K562 (cell line): ENCODE data around the gene CIAPIN1. TPM values are rescaled to one million over a fixed set of nuclear protein-coding genes. Genes with fewer than 3 reads are reported as not detected.

ENCODE experiments used
- ATAC-seq: fragments of 200-7000 bp; cut with Tn5 transposase; 3 replicates; pipeline ENCODE4 v1.9.1; 2020; ENCODE audit warnings: moderate library complexity
- BruUV-seq: library from RNA; stranded (reverse); fragments of 400-500 nt; replicated peaks from 2 replicates; lab custom pipeline; 2021; lab: Mats Ljungman, UMichigan
- CTCF ChIA-PET: fragments of 300-600 bp; formaldehyde crosslinking; extraction: SDS; loops from one replicate; lab custom pipeline; 2021; ENCODE audit warnings: low intra/inter-chr PET ratio; lab: Yijun Ruan, JAX
- POLR2A ChIA-PET: fragments of 300-600, 350-650 bp; sonication (Branson Sonifier 250); formaldehyde crosslinking; extraction: SDS; loops from one replicate; lab custom pipeline; 2021; ENCODE audit warnings: antibody characterized with exemption, inconsistent platforms; lab: Yijun Ruan, JAX
- DNase-seq, 4 experiments: peaks; one replicate each; pipeline versions ENCODE4 v3.0.0 to v3.0.0-alpha.2; 2011 to 2018; ENCODE audit warnings: low spot score in 3 of 4, mixed read lengths in 3 of 4; ENCODE audit errors: extremely low read depth in 1 of 4
- FAIRE-seq: peaks from 2 replicates; lab custom pipeline; 2011; peaks lifted over from hg19 to GRCh38; lab: Jason Lieb, UNC
- H2AFZ ChIP-seq: 2 replicates; pipeline ENCODE4 v1.6.0; 2011; ENCODE audit warnings: low read depth, low read length, control low read depth, inconsistent platforms
- H3K27ac ChIP-seq: fragments of 200-600 bp; 3 replicates; pipeline ENCODE4 v1.8.0; 2011; ENCODE audit warnings: low read depth, mild to moderate bottlenecking, control low read depth, inconsistent platforms, low read length, moderate library complexity, mixed read lengths; ENCODE audit errors: extremely low read depth
- H3K27me3 ChIP-seq, 2 experiments: fragments of 300-600 bp in 1 of 2; 2 replicates in 1 of 2; 3 replicates in 1 of 2; pipeline versions ENCODE4 v1.6.0 to v1.8.0; 2011; ENCODE audit warnings: inconsistent platforms in 2 of 2, low read length in 2 of 2, mild to moderate bottlenecking in 1 of 2, mixed read lengths in 1 of 2, moderate library complexity in 1 of 2; ENCODE audit not compliant: control insufficient read depth in 2 of 2, insufficient read depth in 2 of 2
- H3K36me3 ChIP-seq: fragments of 300-600 bp; 3 replicates; pipeline ENCODE4 v1.8.0; 2011; ENCODE audit warnings: mild to moderate bottlenecking, low read length, inconsistent platforms; ENCODE audit not compliant: control insufficient read depth, insufficient read depth
- H3K4me1 ChIP-seq, 2 experiments: fragments of 200-600 bp in 1 of 2; replicated peaks in 1 of 2; 2 replicates in 1 of 2; 3 replicates in 1 of 2; pipeline versions ENCODE4 v1.5.1 to v1.8.0; 2011; ENCODE audit warnings: inconsistent platforms in 2 of 2, low read length in 2 of 2, mild to moderate bottlenecking in 1 of 2, mixed read lengths in 1 of 2, moderate library complexity in 1 of 2; ENCODE audit not compliant: control insufficient read depth in 2 of 2, insufficient read depth in 2 of 2
- H3K4me2 ChIP-seq: 2 replicates; pipeline ENCODE4 v1.6.1; 2011; ENCODE audit warnings: low read length, control low read depth, inconsistent platforms, mixed read lengths; ENCODE audit not compliant: insufficient read depth
- H3K4me3 ChIP-seq: fragments of 200-600 bp; sonication (generic), shearing (Covaris generic); 2 replicates; pipeline ENCODE4 v1.5.1; 2016; ENCODE audit warnings: control low read depth, inconsistent platforms
- H3K79me2 ChIP-seq: fragments of 200-600 bp; 3 replicates; pipeline ENCODE4 v1.8.0; 2011; ENCODE audit warnings: low read length, inconsistent platforms; ENCODE audit not compliant: control insufficient read depth, insufficient read depth
- H3K9ac ChIP-seq, 2 experiments: 2 replicates each; pipeline versions ENCODE4 v1.6.0 to v1.6.1; 2011; ENCODE audit warnings: low read depth in 2 of 2, low read length in 2 of 2, control low read depth in 1 of 2, inconsistent platforms in 1 of 2, mild to moderate bottlenecking in 1 of 2, mixed read lengths in 1 of 2; ENCODE audit not compliant: insufficient read depth in 1 of 2
- H3K9me1 ChIP-seq: one replicate; pipeline ENCODE4 v1.6.0; 2011; ENCODE audit warnings: inconsistent platforms, mild to moderate bottlenecking, low read length, moderate library complexity; ENCODE audit not compliant: control insufficient read depth, insufficient read depth
- H3K9me3 ChIP-seq: replicated peaks from 2 replicates; pipeline ENCODE4 v1.5.1; 2011; ENCODE audit warnings: low read depth, low read length, inconsistent platforms; ENCODE audit not compliant: control insufficient read depth, insufficient read depth
- H4K20me1 ChIP-seq: replicated peaks from 2 replicates; pipeline ENCODE4 v1.6.1; 2011; ENCODE audit warnings: low read length, inconsistent platforms, mixed read lengths; ENCODE audit not compliant: control insufficient read depth, insufficient read depth
- BHLHE40 ChIP-seq: IDR thresholded peaks from 2 replicates; pipeline ENCODE4 v1.6.1; 2011; ENCODE audit warnings: low read length, improper control_type of control experiment
- BRF1 ChIP-seq: IDR thresholded peaks from 3 replicates; pipeline ENCODE4 v1.6.1; 2011; ENCODE audit warnings: borderline replicate concordance, mild to moderate bottlenecking; ENCODE audit not compliant: insufficient read length; ENCODE audit errors: extremely low read depth
- CBFA2T2 ChIP-seq: fragments of 450-650 bp; conservative IDR thresholded peaks from 2 replicates; pipeline ENCODE4 v1.6.1; 2017; ENCODE audit warnings: mild to moderate bottlenecking
- CBX3 ChIP-seq, 2 experiments: IDR thresholded peaks; 1 replicate in 1 of 2; 2 replicates in 1 of 2; pipeline ENCODE4 v1.6.1; 2012; ENCODE audit warnings: inconsistent platforms in 2 of 2, low read length in 2 of 2, borderline replicate concordance in 1 of 2, control low read depth in 1 of 2
- CTBP1 ChIP-seq: fragments of 450-650 bp; IDR thresholded peaks from 2 replicates; pipeline ENCODE4 v1.6.1; 2016; ENCODE audit warnings: borderline replicate concordance
- DPF2 ChIP-seq: fragments of 450-650 bp; IDR thresholded peaks from 2 replicates; pipeline ENCODE4 v1.6.1; 2016
- ETV5 ChIP-seq: sonication (generic); formaldehyde crosslinking; IDR thresholded peaks from 2 replicates; pipeline ENCODE4 v1.4.0; 2020; ENCODE audit warnings: low read depth, mild to moderate bottlenecking, missing genetic modification reagents
- EZH2 ChIP-seq: IDR thresholded peaks from 2 replicates; pipeline ENCODE4 v1.6.1; 2012; ENCODE audit warnings: low read depth, mild to moderate bottlenecking, inconsistent platforms, low read length, borderline replicate concordance
- LEF1 ChIP-seq: fragments of 450-650 bp; IDR thresholded peaks from 2 replicates; pipeline ENCODE4 v1.6.1; 2016; ENCODE audit warnings: mild to moderate bottlenecking
- MXI1 ChIP-seq: IDR thresholded peaks from 2 replicates; pipeline ENCODE4 v1.6.1; 2011; ENCODE audit warnings: low read depth, mild to moderate bottlenecking, improper control_type of control experiment, low read length
- NCOA1 ChIP-seq: fragments of 450-650 bp; IDR thresholded peaks from 2 replicates; pipeline ENCODE4 v1.6.1; 2016; ENCODE audit warnings: low read depth
- POLR3A ChIP-seq: IDR thresholded peaks from 2 replicates; pipeline ENCODE4 v1.6.1; 2011; ENCODE audit warnings: borderline replicate concordance, mild to moderate bottlenecking, moderate library complexity; ENCODE audit not compliant: insufficient read length, insufficient read depth; ENCODE audit errors: extremely low read depth
- TCF7 ChIP-seq: sonication (generic); IDR thresholded peaks from 2 replicates; pipeline ENCODE4 v1.6.1; 2016; ENCODE audit warnings: antibody characterized with exemption, borderline replicate concordance
- THRAP3 ChIP-seq: fragments of 450-650 bp; IDR thresholded peaks from 2 replicates; pipeline ENCODE4 v1.6.1; 2016; ENCODE audit warnings: mild to moderate bottlenecking, inconsistent platforms, borderline replicate concordance
- XRCC4 ChIP-seq: IDR thresholded peaks from one replicate; pipeline ENCODE4 v1.6.1; 2011; ENCODE audit not compliant: insufficient read depth, insufficient read length; ENCODE audit errors: extremely low read depth
- ZEB2 ChIP-seq: fragments of 450-650 bp; IDR thresholded peaks from 2 replicates; pipeline ENCODE4 v1.6.1; 2016
- ZNF124 ChIP-seq: sonication (generic); formaldehyde crosslinking; IDR thresholded peaks from 2 replicates; pipeline ENCODE4 v1.8.1; 2022; ENCODE audit warnings: missing genetic modification reagents
- ZNF239 ChIP-seq: fragments of 250-450 bp; sonication (Bioruptor Pico); IDR thresholded peaks from 2 replicates; pipeline ENCODE4 v1.4.0; 2020; ENCODE audit warnings: mild to moderate bottlenecking
- ZNF263 ChIP-seq: sonication (generic); formaldehyde crosslinking; IDR thresholded peaks from 2 replicates; pipeline ENCODE4 v1.8.0; 2022; ENCODE audit warnings: mild to moderate bottlenecking, missing genetic modification reagents, borderline replicate concordance
- ZNF274 ChIP-seq: IDR thresholded peaks from 2 replicates; pipeline ENCODE4 v1.6.1; 2011; ENCODE audit warnings: low read depth, mild to moderate bottlenecking, low read length, moderate library complexity, borderline replicate concordance
- ZNF75A ChIP-seq: fragments of 450-650 bp; formaldehyde crosslinking; IDR thresholded peaks from 2 replicates; pipeline ENCODE4 v1.4.0; 2020; ENCODE audit warnings: mild to moderate bottlenecking
- WGBS: fragments of 100-300 bp; shearing (Covaris generic); methylation state at CpG from one replicate; pipeline ENCODE4 v1.1.6; 2016; ENCODE audit warnings: low coverage, mixed read lengths; ENCODE audit not compliant: insufficient coverage; ENCODE audit errors: missing lambda C conversion rate; 5-methylcytosine and 5-hydroxymethylcytosine counted together
- in situ Hi-C: fragments of 300-500 bp; cut with MboI; formaldehyde crosslinking; loops from 4 replicates; pipeline ENCODE4 v1.15.0; 2018; ENCODE audit warnings: inconsistent platforms, mixed read lengths
- intact Hi-C: fragments of 100-400 bp; cut with micrococcal nuclease; formaldehyde crosslinking; loops from 2 replicates; pipeline ENCODE4 v1.14.2; 2022
- polyA plus RNA-seq, 8 experiments: library from polyadenylated mRNA; depleted of rRNA in 4 of 8; stranded (reverse) in 5 of 8; unstranded in 3 of 8; fragments of >200 nt; fragmentation: Nextera tagmentation in 2 of 8; fragmentation: Illumina TruSeq in 1 of 8; extraction: Ambion mirVana in 2 of 8; extraction: Trizol in 1 of 8; gene quantifications; 2 replicates each; pipeline versions ENCODE4 v1.2.1 to v1.2.3, GENCODE V29; 2011 to 2014; ENCODE audit warnings: inconsistent platforms in 1 of 8, missing spikeins in 1 of 8
- total RNA-seq, 7 experiments: library from RNA; depleted of rRNA in 6 of 7; stranded (reverse); fragments of >200 nt in 6 of 7; fragmentation: Illumina TruSeq in 2 of 7; extraction: Trizol in 2 of 7; gene quantifications; 2 replicates each; pipeline versions ENCODE4 v1.2.1 to v1.2.3, GENCODE V29; 2011 to 2021; ENCODE audit warnings: low replicate concordance in 1 of 7
- TF ChIP-seq, protein P1 (sequence below): fragments of 250-450 bp; sonication (Bioruptor Pico); IDR thresholded peaks from 2 replicates; pipeline ENCODE4 v1.4.0; 2020
- TF ChIP-seq, protein P2 (sequence below): fragments of 450-650 bp; IDR thresholded peaks from 2 replicates; pipeline ENCODE4 v1.6.1; 2016

CIAPIN1 gene
- total and polyA plus RNA-seq, 9 of the 15 experiments (the other 6 are each of a cell fraction or from before 2014, with no cell fraction given), result 71.8 to 263 (median 95.7) TPM

DNA sequence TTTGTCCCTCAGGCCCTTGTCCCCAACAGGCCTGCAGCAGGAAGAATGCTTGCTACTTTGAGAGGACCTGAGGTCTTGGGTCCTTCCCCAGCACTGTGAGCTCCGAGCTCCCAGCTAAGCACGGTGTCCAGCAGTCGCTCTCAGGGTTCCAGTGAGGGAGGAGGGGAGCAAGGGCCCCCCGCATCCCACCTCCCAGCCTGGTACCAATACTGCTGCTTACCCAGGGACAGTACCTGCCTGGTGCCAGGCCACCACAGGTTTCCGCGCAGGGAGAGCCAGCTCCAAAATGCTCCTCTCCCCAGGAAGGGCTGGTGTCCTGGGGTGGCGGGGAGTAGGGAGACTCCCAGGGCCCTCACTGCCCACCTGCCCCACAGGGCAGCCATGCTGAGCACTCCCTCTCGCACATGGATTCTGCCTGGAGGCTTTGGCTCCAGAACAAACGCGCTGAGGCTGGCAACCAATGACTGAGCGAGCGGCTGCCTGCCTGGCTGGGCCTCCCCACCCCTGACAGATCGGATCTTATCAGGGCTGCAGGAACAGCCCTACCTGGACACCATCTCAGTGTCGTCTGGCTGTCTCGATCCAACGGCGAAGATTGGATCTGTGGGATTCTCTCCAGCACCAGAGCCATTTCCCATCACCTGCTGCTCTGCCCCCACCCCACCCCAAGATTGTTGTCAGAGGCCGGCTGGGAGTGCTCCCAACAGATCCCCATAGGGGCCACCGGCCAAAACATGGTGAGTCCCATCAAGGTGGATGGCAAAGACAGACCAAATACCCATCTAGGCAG is 36.7 kb upstream of the CIAPIN1 start:
- Histone ChIP-seq H3K9me3 (no peaks in the 10 kb centered on the region), H3K27ac (no peak overlapping the region), H3K79me2 (no peaks in the 10 kb centered on the region), H3K9me1 (no peaks in the 10 kb centered on the region), H2AFZ (no peak overlapping the region), H3K36me3 (no peaks in the 10 kb centered on the region), H3K27me3 (no peaks in the 10 kb centered on the region), H3K9ac (peak overlapping the region in 1 of 2 experiments; percentile 55; a peak in 2 of 4 replicates), H4K20me1 (no peaks in the 10 kb centered on the region), H3K4me1 (peaks cover 17 to 56% of the 10 kb centered on the region in 2 experiments; a peak in 4 of 5 replicates), H3K4me3 (no peak overlapping the region), H3K4me2 (no peak overlapping the region)
- CTCF ChIA-PET, result no interaction called here
- whole genome bisulfite sequencing, result 40% methylated on average over 16 of the region's 19 CpGs
- FAIRE-seq (no peak), DNase-seq (peak in 2 of 4 experiments; percentile 44 to 45), ATAC-seq (no peak)
- in situ Hi-C loops, result no loop called here
- POLR2A ChIA-PET, result interaction anchor here (0.7 to 1.2 kb wide), 2 partner anchors 11 to 33 kb away, joined by 3 to 4 read pairs; no protein-coding TSS in a partner anchor
- intact Hi-C loops, result no loop called here
- BruUV-seq, result no TSS peak
- peak; percentile 93 for TF ChIP-seq ZNF263 (CRISPR knock-in tag)
- 0 out of 2 replicates have a peak, but pooled peaks have one; percentile 31 for TF ChIP-seq DPF2
- TF ChIP-seq ZNF124 (CRISPR knock-in tag), result no peak
- TF ChIP-seq NCOA1, result no peak
- TF ChIP-seq ZEB2, result peak; percentile 27; the same call in 1 of the 2 replicates
- TF ChIP-seq, protein P1, sequence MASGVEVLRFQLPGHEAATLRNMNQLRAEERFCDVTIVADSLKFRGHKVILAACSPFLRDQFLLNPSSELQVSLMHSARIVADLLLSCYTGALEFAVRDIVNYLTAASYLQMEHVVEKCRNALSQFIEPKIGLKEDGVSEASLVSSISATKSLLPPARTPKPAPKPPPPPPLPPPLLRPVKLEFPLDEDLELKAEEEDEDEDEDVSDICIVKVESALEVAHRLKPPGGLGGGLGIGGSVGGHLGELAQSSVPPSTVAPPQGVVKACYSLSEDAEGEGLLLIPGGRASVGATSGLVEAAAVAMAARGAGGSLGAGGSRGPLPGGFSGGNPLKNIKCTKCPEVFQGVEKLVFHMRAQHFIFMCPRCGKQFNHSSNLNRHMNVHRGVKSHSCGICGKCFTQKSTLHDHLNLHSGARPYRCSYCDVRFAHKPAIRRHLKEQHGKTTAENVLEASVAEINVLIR, result no peak
- no peak for TF ChIP-seq POLR3A
- TF ChIP-seq LEF1, result no peak
- TF ChIP-seq ZNF274, result no peak
- no peak for TF ChIP-seq ZNF239 (CRISPR knock-in tag)
- TF ChIP-seq MXI1, result no peak
- no peak for TF ChIP-seq TCF7
- no peak for TF ChIP-seq THRAP3
- no peak for TF ChIP-seq EZH2
- no peak for TF ChIP-seq CBFA2T2
- TF ChIP-seq, protein P2, sequence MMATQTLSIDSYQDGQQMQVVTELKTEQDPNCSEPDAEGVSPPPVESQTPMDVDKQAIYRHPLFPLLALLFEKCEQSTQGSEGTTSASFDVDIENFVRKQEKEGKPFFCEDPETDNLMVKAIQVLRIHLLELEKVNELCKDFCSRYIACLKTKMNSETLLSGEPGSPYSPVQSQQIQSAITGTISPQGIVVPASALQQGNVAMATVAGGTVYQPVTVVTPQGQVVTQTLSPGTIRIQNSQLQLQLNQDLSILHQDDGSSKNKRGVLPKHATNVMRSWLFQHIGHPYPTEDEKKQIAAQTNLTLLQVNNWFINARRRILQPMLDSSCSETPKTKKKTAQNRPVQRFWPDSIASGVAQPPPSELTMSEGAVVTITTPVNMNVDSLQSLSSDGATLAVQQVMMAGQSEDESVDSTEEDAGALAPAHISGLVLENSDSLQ, result no peak
- TF ChIP-seq XRCC4, result no peak
- 0 out of 2 replicates have a peak, but pooled peaks have one; percentile 36 for TF ChIP-seq CTBP1
- TF ChIP-seq BHLHE40, result no peak
- no peak for TF ChIP-seq ETV5
- no peak for TF ChIP-seq BRF1
- TF ChIP-seq ZNF75A (CRISPR knock-in tag), result no peak
- no peak for TF ChIP-seq CBX3 (IDR thresholded peaks at IDR 0.05; ENCODE audit: borderline replicate concordance in 1 of 2, low read length in 2 of 2)
